GM10847 (cell line): ENCODE measurements around the gene ADAMTS1.

Experiments
- POLR2A ChIP-seq: IDR thresholded peaks from 2 replicates; pipeline ENCODE4 v1.6.1; 2011; ENCODE audit not compliant: insufficient read length; ENCODE audit errors: extremely low read depth

ADAMTS1 gene

GRCh38 chr21:26847921-26848320, 2.7 kb upstream of the ADAMTS1 start:
- no peak for TF ChIP-seq POLR2A

GRCh38 chr21:26847002-26847401, 1.8 kb upstream of the ADAMTS1 start:
- TF ChIP-seq POLR2A, result no peak

- no peak for TF ChIP-seq POLR2A
Measured at GRCh38 chr21:26846036-26846931, 1.1 kb upstream of the ADAMTS1 start.

GRCh38 chr21:26845759-26846035, 488 bp upstream of the ADAMTS1 start:
- TF ChIP-seq POLR2A, result no peak

- no peak for TF ChIP-seq POLR2A
Measured at GRCh38 chr21:26844258-26845065, 747 bp downstream of the ADAMTS1 start.

- TF ChIP-seq POLR2A, result no peak
Measured at GRCh38 chr21:26843933-26844257, 1.3 kb downstream of the ADAMTS1 start.

GRCh38 chr21:26842974-26843932, 2.0 kb downstream of the ADAMTS1 start:
- TF ChIP-seq POLR2A, result no peak

DNA sequence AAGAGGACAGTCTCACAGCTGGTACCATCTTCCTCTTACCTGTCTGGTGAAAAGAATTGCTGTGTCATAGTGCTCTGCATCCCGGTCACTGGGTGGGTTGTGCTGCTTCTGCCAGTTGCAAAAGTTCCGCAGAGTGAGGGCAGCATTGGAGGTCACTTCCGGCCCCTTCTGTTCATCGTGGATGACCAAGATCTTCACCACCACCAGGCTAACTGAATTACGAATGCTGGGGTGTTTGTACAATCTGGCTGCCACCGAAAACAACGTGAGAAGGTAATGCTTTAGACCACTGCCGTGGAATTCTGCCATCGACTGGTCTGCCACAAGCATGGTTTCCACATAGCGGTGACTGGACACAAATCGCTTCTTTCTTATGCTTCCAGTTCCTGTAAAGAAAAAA, 2.9 kb downstream of the ADAMTS1 start:
- no peak for TF ChIP-seq POLR2A

DNA sequence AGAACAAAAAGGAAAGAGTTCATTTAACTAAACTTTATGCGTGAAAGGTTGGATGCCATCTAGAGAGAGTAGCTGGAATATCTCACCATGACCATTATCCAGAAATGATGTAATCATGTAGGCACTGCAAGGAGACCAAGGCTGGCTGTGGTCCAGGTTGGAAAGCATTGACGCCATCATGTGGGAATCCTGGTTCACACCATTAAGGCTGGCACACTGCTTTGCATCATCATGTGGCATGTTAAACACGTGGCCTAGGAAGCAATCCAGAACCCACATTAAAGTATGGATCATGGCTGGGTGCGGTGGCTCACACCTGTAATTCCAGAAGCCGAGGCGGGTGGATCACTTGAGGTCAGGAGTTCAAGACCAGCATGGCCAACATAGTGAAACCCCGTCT, 4.3 kb downstream of the ADAMTS1 start:
- TF ChIP-seq POLR2A, result no peak

DNA sequence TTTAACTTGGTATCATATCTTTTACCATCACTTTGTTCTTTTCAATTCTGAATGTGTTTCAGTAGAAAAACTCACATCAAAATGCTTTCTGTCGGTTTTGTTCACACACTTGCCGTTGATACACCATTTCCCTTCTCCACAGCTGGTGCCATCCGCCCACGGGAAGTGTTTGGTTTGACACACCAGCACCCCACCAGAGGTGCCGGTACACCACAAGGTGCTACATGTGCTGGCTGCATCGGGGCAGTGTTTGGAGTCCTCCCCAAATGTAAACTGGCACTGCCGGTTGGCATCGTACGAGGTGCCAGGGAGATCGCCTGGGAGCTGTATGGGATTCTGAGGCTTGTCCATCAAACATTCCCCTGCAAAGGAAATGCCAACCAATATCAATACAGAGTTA, 5.0 kb downstream of the ADAMTS1 start:
- no peak for TF ChIP-seq POLR2A

DNA sequence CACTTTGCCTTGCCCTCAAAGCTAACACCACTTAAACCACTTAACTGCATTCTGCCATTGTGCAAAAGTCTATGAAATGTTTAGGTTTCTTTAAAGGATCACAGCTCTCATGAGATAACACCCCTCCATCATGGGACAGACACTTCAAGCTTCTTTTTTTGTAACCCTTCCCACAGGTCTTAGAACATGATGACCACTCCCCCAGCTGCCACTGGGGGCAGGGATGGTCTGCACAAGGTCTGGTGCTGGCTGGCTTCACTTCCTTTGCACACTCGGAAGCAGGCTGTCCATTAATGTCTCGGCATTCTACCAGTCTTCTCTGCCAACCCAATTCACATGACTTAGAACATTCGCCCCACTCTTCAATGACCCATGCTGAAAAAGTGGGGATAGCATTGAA, 7.7 kb downstream of the ADAMTS1 start:
- TF ChIP-seq POLR2A, result no peak

DNA sequence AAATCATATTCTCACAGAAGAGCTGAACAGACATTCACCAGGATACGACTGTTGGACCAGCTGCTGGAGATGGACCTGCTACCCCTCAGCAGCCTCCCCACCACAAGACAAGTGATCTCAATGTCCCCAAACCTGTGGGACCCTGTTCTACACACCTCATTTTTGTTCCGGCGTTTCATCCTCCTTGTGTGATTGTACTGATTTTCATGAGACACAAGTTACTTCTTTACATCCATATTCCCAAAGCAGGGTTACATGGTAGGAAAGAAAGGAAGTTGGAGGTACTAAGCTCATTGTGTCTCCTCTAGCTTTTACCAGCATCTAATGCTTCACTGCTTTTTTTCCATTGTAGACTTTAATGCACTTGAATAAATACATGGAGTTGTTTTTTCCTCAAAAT, 8.7 kb downstream of the ADAMTS1 start:
- no peak for TF ChIP-seq POLR2A

DNA sequence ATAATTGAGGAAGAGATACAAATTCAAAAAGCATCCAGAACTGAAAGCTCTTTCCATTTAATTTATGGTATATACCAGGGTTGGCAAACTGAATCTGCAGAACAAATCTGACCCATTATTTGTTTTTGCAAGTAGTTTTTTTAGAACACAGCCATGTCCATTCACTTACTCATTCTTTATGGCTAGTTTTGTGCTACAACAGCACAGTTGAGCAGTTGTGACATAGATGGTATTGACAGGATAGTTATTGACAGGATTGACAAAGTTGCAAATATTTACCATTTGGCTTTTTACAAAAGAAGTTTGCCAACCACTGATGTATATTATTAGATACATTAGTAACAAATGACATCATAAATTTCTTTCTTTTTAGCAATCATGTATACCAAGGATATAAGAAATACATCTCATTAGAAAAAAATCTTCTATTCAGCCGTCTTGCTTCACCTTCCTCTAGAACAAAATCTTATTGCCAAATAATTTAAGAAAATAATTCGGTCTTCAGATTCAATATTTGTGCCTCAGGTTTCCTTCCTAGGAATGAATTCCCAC, 9.4 kb downstream of the ADAMTS1 start:
- no peak for TF ChIP-seq POLR2A

GRCh38 chr21:26835027-26835713, 10.0 kb downstream of the ADAMTS1 start:
- no peak for TF ChIP-seq POLR2A
